HepG2 (cell line): Measurements from ENCODE around the gene STYK1. TPM values are rescaled to one million over a fixed set of nuclear protein-coding genes. Genes with fewer than 3 reads are reported as not detected.

Experiments
- CREM ChIP-seq, 2 experiments: sonication (generic) in 1 of 2; formaldehyde crosslinking in 1 of 2; IDR thresholded peaks; 2 replicates each; pipeline versions ENCODE4 v1.4.0 to v1.6.1; 2016 to 2020; ENCODE audit warnings: antibody characterized with exemption in 1 of 2, mild to moderate bottlenecking in 1 of 2, missing genetic modification reagents in 1 of 2
- EP300 ChIP-seq, 3 experiments: sonication (generic) in 1 of 3; formaldehyde crosslinking in 1 of 3; IDR thresholded peaks; 2 replicates each; pipeline versions ENCODE4 v1.5.1 to v1.6.1; 2011 to 2020; ENCODE audit warnings: low read depth in 2 of 3, low read length in 2 of 3, borderline replicate concordance in 1 of 3, improper control_type of control experiment in 1 of 3, mild to moderate bottlenecking in 1 of 3, missing genetic modification reagents in 1 of 3, moderate library complexity in 1 of 3
- FOXA1 ChIP-seq, 2 experiments: fragments of 450-650 bp in 1 of 2; sonication (generic) in 1 of 2; formaldehyde crosslinking in 1 of 2; IDR thresholded peaks; 2 replicates each; pipeline versions ENCODE4 v1.4.0 to v1.6.1; 2016 to 2020; ENCODE audit warnings: missing genetic modification reagents in 1 of 2
- GZF1 ChIP-seq: sonication (generic); formaldehyde crosslinking; IDR thresholded peaks from 2 replicates; pipeline ENCODE4 v1.5.1; 2020; ENCODE audit warnings: mild to moderate bottlenecking, missing genetic modification reagents
- MED1 ChIP-seq: sonication (generic); formaldehyde crosslinking; IDR thresholded peaks from 2 replicates; pipeline ENCODE4 v1.4.0; 2020; ENCODE audit warnings: missing genetic modification reagents
- MXD4 ChIP-seq: IDR thresholded peaks from 2 replicates; pipeline ENCODE4 v1.6.1; 2016; ENCODE audit warnings: mild to moderate bottlenecking, missing biosample characterization, missing genetic modification reagents
- SMC3 ChIP-seq: IDR thresholded peaks from 2 replicates; pipeline ENCODE4 v1.6.1; 2011; ENCODE audit warnings: low read length, improper control_type of control experiment
- YY1 ChIP-seq: IDR thresholded peaks from 2 replicates; pipeline ENCODE4 v1.6.1; 2011; ENCODE audit warnings: low read length, low read depth, moderate library complexity, mild to moderate bottlenecking; ENCODE audit not compliant: insufficient read depth, insufficient replicate concordance
- ZHX1 ChIP-seq: sonication (generic); formaldehyde crosslinking; IDR thresholded peaks from 2 replicates; pipeline ENCODE4 v1.8.1; 2022; ENCODE audit warnings: low read depth, mild to moderate bottlenecking, missing genetic modification reagents
- ZNF280D ChIP-seq: sonication (generic); formaldehyde crosslinking; IDR thresholded peaks from 2 replicates; pipeline ENCODE4 v1.5.1; 2020; ENCODE audit warnings: mild to moderate bottlenecking, missing genetic modification reagents
- ZNF343 ChIP-seq: sonication (generic); formaldehyde crosslinking; IDR thresholded peaks from 2 replicates; pipeline ENCODE4 v1.4.0; 2020; ENCODE audit warnings: mild to moderate bottlenecking, missing genetic modification reagents
- ZNF350 ChIP-seq: sonication (generic); formaldehyde crosslinking; IDR thresholded peaks from 2 replicates; pipeline ENCODE4 v1.4.0; 2020; ENCODE audit warnings: mild to moderate bottlenecking, low read depth, missing genetic modification reagents, borderline replicate concordance
- ZNF451 ChIP-seq: sonication (generic); formaldehyde crosslinking; IDR thresholded peaks from 2 replicates; pipeline ENCODE4 v1.5.0; 2020; ENCODE audit warnings: mild to moderate bottlenecking, missing genetic modification reagents
- ZNF639 ChIP-seq: conservative IDR thresholded peaks from 2 replicates; pipeline ENCODE4 v1.6.1; 2018; ENCODE audit warnings: missing genetic modification reagents
- ZNF761 ChIP-seq: sonication (generic); formaldehyde crosslinking; conservative IDR thresholded peaks from 2 replicates; pipeline ENCODE4 v1.4.0; 2020; ENCODE audit warnings: mild to moderate bottlenecking, missing genetic modification reagents
- ZNF784 ChIP-seq: sonication (generic); formaldehyde crosslinking; IDR thresholded peaks from 2 replicates; pipeline ENCODE4 v1.5.1; 2020; ENCODE audit warnings: missing genetic modification reagents, mild to moderate bottlenecking, borderline replicate concordance
- ZNF788 ChIP-seq: sonication (generic); formaldehyde crosslinking; IDR thresholded peaks from 2 replicates; pipeline ENCODE4 v1.5.0; 2020; ENCODE audit warnings: mild to moderate bottlenecking, missing genetic modification reagents, borderline replicate concordance
- polyA plus RNA-seq, 8 experiments: library from polyadenylated mRNA; depleted of rRNA in 3 of 8; stranded (reverse) in 7 of 8; unstranded in 1 of 8; fragments of >200 nt; fragmentation: Illumina TruSeq in 4 of 8; extraction: Trizol in 4 of 8; gene quantifications; 2 replicates each; pipeline versions ENCODE4 v1.2.1 to v1.2.3, GENCODE V29; 2011 to 2016; ENCODE audit warnings: low read depth in 4 of 8, missing spikeins in 1 of 8, mixed read lengths in 1 of 8; ENCODE audit not compliant: insufficient read depth in 1 of 8
- total RNA-seq, 5 experiments: library from RNA; depleted of rRNA; stranded (reverse); fragments of >200 nt; fragmentation: Illumina TruSeq; extraction: Trizol; gene quantifications; 2 replicates each; pipeline ENCODE4 v1.2.3, GENCODE V29; 2016; ENCODE audit warnings: low read depth in 1 of 5

Gene STYK1
- total and polyA plus RNA-seq, 2 of the 13 experiments (the other 11 are each of a cell fraction or from before 2014, with no cell fraction given) = not detected

GRCh38 chr12:10721651-10722501 is 48.0 kb upstream of the STYK1 start (continued):
- peak; percentile 81 for TF ChIP-seq ZNF280D (CRISPR knock-in tag)
- peak; percentile 78 for TF ChIP-seq CREM (IDR thresholded peaks at IDR 0.05)
- no peak for TF ChIP-seq CREM (CRISPR knock-in tag; IDR thresholded peaks at IDR 0.05)
- TF ChIP-seq MED1 (CRISPR knock-in tag) = peak; percentile 47
- 0 out of 2 replicates have a peak, but pooled peaks have one; percentile 53 for TF ChIP-seq ZNF343 (CRISPR knock-in tag)
- TF ChIP-seq GZF1 (CRISPR knock-in tag) = peak; percentile 34; the same call in 1 of the 2 replicates
- TF ChIP-seq ZNF784 (CRISPR knock-in tag) = peak; percentile 21; the same call in 1 of the 2 replicates
- TF ChIP-seq ZNF350 (CRISPR knock-in tag) = peak; percentile 78; the same call in 1 of the 2 replicates
- peak; percentile 47; the same call in 1 of the 2 replicates for TF ChIP-seq ZNF761 (CRISPR knock-in tag)
- TF ChIP-seq ZNF788 = peak; percentile 34; the same call in 1 of the 2 replicates
- TF ChIP-seq EP300 (IDR thresholded peaks at IDR 0.05; ENCODE audit: low read depth in 2 of 2, low read length in 2 of 2) = 0 out of 4 replicates have a peak, but pooled peaks of 1 of the 2 experiments have one; percentile 24
- no peak for TF ChIP-seq EP300 (CRISPR knock-in tag; IDR thresholded peaks at IDR 0.05; ENCODE audit: borderline replicate concordance)
- TF ChIP-seq ZNF639 (CRISPR knock-in tag) = no peak
- peak; percentile 89; the same call in 1 of the 2 replicates for TF ChIP-seq MXD4
- peak; percentile 78; the same call in 1 of the 2 replicates for TF ChIP-seq ZHX1 (CRISPR knock-in tag)
- TF ChIP-seq FOXA1 (IDR thresholded peaks at IDR 0.05) = no peak
- TF ChIP-seq FOXA1 (CRISPR knock-in tag; IDR thresholded peaks at IDR 0.05) = no peak
- TF ChIP-seq YY1 = peak; percentile 74
- TF ChIP-seq SMC3 = 0 out of 2 replicates have a peak, but pooled peaks have one; percentile 11
- peak; percentile 20; the same call in 1 of the 2 replicates for TF ChIP-seq ZNF451
